NCI-H1694 (cell line): ENCODE results near the gene RASAL2.
"Not testable (repeated sequence)": the region's sequence is repeated elsewhere in the genome, so short reads cannot be mapped to it uniquely, and the experiment has no call there.

Experiments
- DNase-seq: peaks from one replicate; lab custom pipeline; 2025; lab: John Stamatoyannopoulos, UW

Gene RASAL2

GRCh38 chr1:178283409-178283808 lies 189.5 kb downstream of the RASAL2 start:
- DNase-seq: no peak

- no peak for DNase-seq
Measured at GRCh38 chr1:178284058-178284457, 190.2 kb downstream of the RASAL2 start.

- no peak for DNase-seq
Measured at GRCh38 chr1:178291166-178291565, 197.3 kb downstream of the RASAL2 start.

- DNase-seq: no peak
Measured at GRCh38 chr1:178294654-178295053, 200.8 kb downstream of the RASAL2 start.

GRCh38 chr1:178300352-178300699 lies 206.4 kb downstream of the RASAL2 start:
- DNase-seq: no peak

- DNase-seq: no peak
Measured at GRCh38 chr1:178301141-178301540, 207.2 kb downstream of the RASAL2 start.

GRCh38 chr1:178307264-178307663 lies 213.4 kb downstream of the RASAL2 start:
- DNase-seq: no peak

- no peak for DNase-seq
Measured at GRCh38 chr1:178308438-178308837, 214.5 kb downstream of the RASAL2 start.

GRCh38 chr1:178310685-178311105 lies 216.8 kb downstream of the RASAL2 start:
- DNase-seq: peak; percentile 86

GRCh38 chr1:178311164-178311563 lies 217.3 kb downstream of the RASAL2 start:
- no peak for DNase-seq

- DNase-seq: not testable (repeated sequence)
Measured at GRCh38 chr1:178320280-178320982, 226.5 kb downstream of the RASAL2 start.

GRCh38 chr1:178323067-178323466 lies 229.2 kb downstream of the RASAL2 start:
- DNase-seq: no peak

GRCh38 chr1:178324003-178324402 lies 230.1 kb downstream of the RASAL2 start:
- no peak for DNase-seq

GRCh38 chr1:178328728-178329127 lies 234.8 kb downstream of the RASAL2 start:
- DNase-seq: no peak

GRCh38 chr1:178330153-178330552 lies 236.2 kb downstream of the RASAL2 start:
- DNase-seq: no peak

- DNase-seq: no peak
Measured at GRCh38 chr1:178330848-178331497, 237.1 kb downstream of the RASAL2 start.

- DNase-seq: no peak
Measured at GRCh38 chr1:178335426-178335825, 241.5 kb downstream of the RASAL2 start.

GRCh38 chr1:178337091-178337706 lies 243.3 kb downstream of the RASAL2 start:
- DNase-seq: no peak

GRCh38 chr1:178339834-178340233 lies 245.9 kb downstream of the RASAL2 start:
- no peak for DNase-seq

- no peak for DNase-seq
Measured at GRCh38 chr1:178341261-178341956, 247.5 kb downstream of the RASAL2 start.

GRCh38 chr1:178342745-178343144 lies 248.8 kb downstream of the RASAL2 start:
- no peak for DNase-seq

GRCh38 chr1:178344513-178345091 lies 250.7 kb downstream of the RASAL2 start:
- no peak for DNase-seq
